ENCODE measurements around the gene GALNT15. TPM values are rescaled to one million over a fixed set of nuclear protein-coding genes. Genes with fewer than 3 reads are reported as not detected.

GALNT15 gene
- total and polyA plus RNA-seq, 2 of the 4 experiments (the other 2 are of a cell fraction) = 12.8 to 19.7 TPM

GRCh38 chr3:16222547-16222946 lies 48.1 kb downstream of the GALNT15 start:
- no peak overlapping the region for H4K5ac ChIP-seq (ENCODE audit: low read depth, low read length)
- H2AK5ac ChIP-seq (ENCODE audit: low read depth, low read length) = no peak overlapping the region
- H3K18ac ChIP-seq (ENCODE audit: low read depth, low read length) = no peak overlapping the region
- ATAC-seq (ENCODE audit: low read depth) (no peak), DNase-seq (no peak)
- no peak overlapping the region for H2AFZ ChIP-seq (replicated peaks; ENCODE audit: low read length, poor library complexity)
- H3K4me2 ChIP-seq (ENCODE audit: low read depth, low read length) = no peak overlapping the region
- ChIA-PET POLR2A (ENCODE audit: unreplicated experiment) (no interaction called here), CTCF (no interaction called here)
- H2BK20ac ChIP-seq (ENCODE audit: low read depth, low read length) = no peak overlapping the region
- H3K14ac ChIP-seq (replicated peaks; ENCODE audit: low read depth, low read length) = no peak overlapping the region
- H4K8ac ChIP-seq (ENCODE audit: low read depth in 2 of 2, low read length in 2 of 2) = no peak overlapping the region
- dilution Hi-C loops (cut with HindIII; ENCODE audit: low sequenced_read_pairs, unreplicated experiment) (no loop called here), in situ Hi-C loops (cut with MboI; ENCODE audit: low sequenced_read_pairs) (no loop called here), intact Hi-C loops (cut with micrococcal nuclease) (no loop called here)
- TF ChIP-seq CEBPB (IDR thresholded peaks at IDR 0.05; ENCODE audit: low read depth, low read length) = no peak
- no peak for TF ChIP-seq USF2 (IDR thresholded peaks at IDR 0.05; ENCODE audit: low read depth, low read length)
- no peak for TF ChIP-seq MAZ (IDR thresholded peaks at IDR 0.05; ENCODE audit: borderline replicate concordance, low read depth, low read length)
- TF ChIP-seq CTCF (conservative IDR thresholded peaks at IDR 0.05; ENCODE audit: low read depth, low read length) = no peak
- no peak for TF ChIP-seq BHLHE40 (IDR thresholded peaks at IDR 0.05; ENCODE audit: low read depth, low read length)
- TF ChIP-seq ELK1 (IDR thresholded peaks at IDR 0.05; ENCODE audit: borderline replicate concordance, low read depth, low read length) = no peak
- TF ChIP-seq RAD21 (IDR thresholded peaks at IDR 0.05; ENCODE audit: low read length) = no peak
- TF ChIP-seq FOS (IDR thresholded peaks at IDR 0.05; ENCODE audit: low read depth, low read length) = no peak
- no peak for TF ChIP-seq CHD1 (IDR thresholded peaks at IDR 0.05; ENCODE audit: low read depth, low read length)
- TF ChIP-seq POLR2A (IDR thresholded peaks at IDR 0.05; ENCODE audit: low read depth, low read length) = no peak
- TF ChIP-seq MAFK (IDR thresholded peaks at IDR 0.05; ENCODE audit: low read depth, low read length) = no peak
- TF ChIP-seq RCOR1 (IDR thresholded peaks at IDR 0.05; ENCODE audit: insufficient replicate concordance, low read length) = no peak
- TF ChIP-seq MXI1 (IDR thresholded peaks at IDR 0.05; ENCODE audit: borderline replicate concordance, low read depth, low read length) = no peak
- no peak for TF ChIP-seq RFX5 (IDR thresholded peaks at IDR 0.05; ENCODE audit: low read depth, low read length)
- TF ChIP-seq NFE2L2 (IDR thresholded peaks at IDR 0.05; ENCODE audit: low read depth, low read length) = no peak
- no peak overlapping the region for H2BK5ac ChIP-seq (ENCODE audit: low read depth, low read length, poor library complexity, severe bottlenecking)
- 100% methylated on average over 2 of the region's 2 CpGs; no CpG with 5 or more reads in 1 of the 2 experiments for WGBS, 2 experiments (ENCODE audit: extremely low coverage in 2 of 2, insufficient read length in 1 of 2)
- no peak overlapping the region for H2AK9ac ChIP-seq (replicated peaks; ENCODE audit: low read depth, low read length, poor library complexity)
- no peaks in the 10 kb centered on the region for H4K20me1 ChIP-seq (ENCODE audit: insufficient read depth, low read length)
- no peak overlapping the region for H3K23ac ChIP-seq (ENCODE audit: low read depth, low read length)
- no peak overlapping the region for H2BK120ac ChIP-seq (ENCODE audit: low read depth, low read length)
- no peak overlapping the region for H4K91ac ChIP-seq (ENCODE audit: insufficient read depth, low read depth, low read length)
- H3K9me1 ChIP-seq (ENCODE audit: insufficient read depth, low read length) = no peaks in the 10 kb centered on the region
- H3K27ac ChIP-seq (ENCODE audit: insufficient read depth, low read length) = no peak overlapping the region
- H2BK15ac ChIP-seq (ENCODE audit: low read depth, low read length) = no peak overlapping the region
- H3K9me3 ChIP-seq (ENCODE audit: control insufficient read depth, insufficient read depth, low read length) = no peaks in the 10 kb centered on the region
- no peaks in the 10 kb centered on the region for H3K27me3 ChIP-seq (ENCODE audit: control insufficient read depth, insufficient read depth, low read length)
- H3K4ac ChIP-seq (ENCODE audit: low read depth, low read length) = no peak overlapping the region
- no peaks in the 10 kb centered on the region for H3K79me1 ChIP-seq (ENCODE audit: low read depth in 1 of 2, low read length in 2 of 2)
- H3K4me1 ChIP-seq (ENCODE audit: control insufficient read depth, insufficient read depth, low read length) = no peaks in the 10 kb centered on the region
- BruUV-seq (replicated peaks) = no TSS peak
- H3K36me3 ChIP-seq (ENCODE audit: control insufficient read depth, insufficient read depth, low read length) = peaks cover 50% of the 10 kb centered on the region
- H3K4me3 ChIP-seq (ENCODE audit: insufficient read depth, low read depth, low read length) = no peak overlapping the region
- no peak overlapping the region for H3K9ac ChIP-seq (ENCODE audit: low read depth, low read length)
- H3K56ac ChIP-seq (ENCODE audit: extremely low read depth, insufficient read depth, low read length) = no peak overlapping the region
